HepG2 (cell line): ENCODE data around the gene CLPSL2. TPM values are rescaled to one million over a fixed set of nuclear protein-coding genes. Genes with fewer than 3 reads are reported as not detected.

ENCODE experiments used
- ATM ChIP-seq: fragments of 450-650 bp; IDR thresholded peaks from 2 replicates; pipeline ENCODE4 v1.7.1; 2017; ENCODE audit warnings: mild to moderate bottlenecking, borderline replicate concordance
- GMEB2 ChIP-seq: IDR thresholded peaks from 2 replicates; pipeline ENCODE4 v1.6.1; 2016; ENCODE audit warnings: missing biosample characterization, missing genetic modification reagents, low read depth
- HNRNPLL ChIP-seq: fragments of 200-400 bp; formaldehyde crosslinking; IDR thresholded peaks from 2 replicates; pipeline ENCODE4 v1.6.1; 2017; ENCODE audit warnings: mild to moderate bottlenecking, low read depth, low read length; ENCODE audit not compliant: poor library complexity, severe bottlenecking
- KLF11 ChIP-seq: IDR thresholded peaks from 2 replicates; pipeline ENCODE4 v1.6.1; 2016; ENCODE audit warnings: missing compliant biosample characterization
- MED13 ChIP-seq: sonication (generic); formaldehyde crosslinking; IDR thresholded peaks from 2 replicates; pipeline ENCODE4 v1.5.0; 2020; ENCODE audit warnings: missing genetic modification reagents
- MTF2 ChIP-seq: sonication (generic); formaldehyde crosslinking; IDR thresholded peaks from 2 replicates; pipeline ENCODE4 v1.5.0; 2020; ENCODE audit warnings: missing genetic modification reagents, borderline replicate concordance
- NFATC3 ChIP-seq: sonication (generic); formaldehyde crosslinking; IDR thresholded peaks from 2 replicates; pipeline ENCODE4 v1.5.1; 2020; ENCODE audit warnings: mild to moderate bottlenecking, missing genetic modification reagents
- NFKBIZ ChIP-seq: IDR thresholded peaks from 2 replicates; pipeline ENCODE4 v1.6.1; 2018; ENCODE audit warnings: missing genetic modification reagents, missing compliant biosample characterization
- PAWR ChIP-seq: sonication (generic); formaldehyde crosslinking; IDR thresholded peaks from 2 replicates; pipeline ENCODE4 v1.4.0; 2020; ENCODE audit warnings: missing genetic modification reagents, mild to moderate bottlenecking, borderline replicate concordance
- SIN3B ChIP-seq: fragments of 150-350 bp; IDR thresholded peaks from 2 replicates; pipeline ENCODE4 v1.6.1; 2014; ENCODE audit warnings: low read length
- TCF12 ChIP-seq, 2 experiments: fragments of 450-650 bp in 1 of 2; sonication (generic) in 1 of 2; formaldehyde crosslinking in 1 of 2; IDR thresholded peaks; 2 replicates each; pipeline versions ENCODE4 v1.6.1 to v1.8.0; 2017 to 2022; ENCODE audit warnings: antibody characterized with exemption in 1 of 2, mild to moderate bottlenecking in 1 of 2, missing genetic modification reagents in 1 of 2, moderate library complexity in 1 of 2
- TFE3 ChIP-seq: IDR thresholded peaks from 2 replicates; pipeline ENCODE4 v1.6.1; 2016
- ZBTB8A ChIP-seq: sonication (generic); formaldehyde crosslinking; IDR thresholded peaks from 2 replicates; pipeline ENCODE4 v1.4.0; 2020; ENCODE audit warnings: mild to moderate bottlenecking, low read depth, missing genetic modification reagents, borderline replicate concordance
- ZFP90 ChIP-seq: sonication (generic); formaldehyde crosslinking; IDR thresholded peaks from 2 replicates; pipeline ENCODE4 v1.8.0; 2022; ENCODE audit warnings: missing genetic modification reagents, mild to moderate bottlenecking, inconsistent platforms, borderline replicate concordance
- ZNF20 ChIP-seq: sonication (generic); formaldehyde crosslinking; IDR thresholded peaks from 2 replicates; pipeline ENCODE4 v1.4.0; 2020; ENCODE audit warnings: mild to moderate bottlenecking, moderate library complexity, missing genetic modification reagents
- ZNF3 ChIP-seq: IDR thresholded peaks from 2 replicates; pipeline ENCODE4 v1.7.0; 2017; ENCODE audit warnings: inconsistent platforms
- ZNF33A ChIP-seq: sonication (generic); formaldehyde crosslinking; IDR thresholded peaks from 2 replicates; pipeline ENCODE4 v1.5.1; 2020; ENCODE audit warnings: missing genetic modification reagents, mild to moderate bottlenecking, moderate library complexity, borderline replicate concordance
- ZNF501 ChIP-seq: sonication (generic); formaldehyde crosslinking; IDR thresholded peaks from 2 replicates; pipeline ENCODE4 v1.5.1; 2020; ENCODE audit warnings: mild to moderate bottlenecking, moderate library complexity, missing genetic modification reagents
- ZNF546 ChIP-seq: sonication (generic); formaldehyde crosslinking; conservative IDR thresholded peaks from 2 replicates; pipeline ENCODE4 v1.8.1; 2023; ENCODE audit warnings: mild to moderate bottlenecking, missing genetic modification reagents
- ZNF563 ChIP-seq: sonication (generic); formaldehyde crosslinking; IDR thresholded peaks from 2 replicates; pipeline ENCODE4 v1.8.0; 2022; ENCODE audit warnings: mild to moderate bottlenecking, moderate library complexity, missing genetic modification reagents
- ZNF580 ChIP-seq: IDR thresholded peaks from 2 replicates; pipeline ENCODE4 v1.6.1; 2016; ENCODE audit warnings: low read depth, borderline replicate concordance
- ZNF646 ChIP-seq: sonication (generic); formaldehyde crosslinking; IDR thresholded peaks from 2 replicates; pipeline ENCODE4 v1.9.0; 2021; ENCODE audit warnings: mild to moderate bottlenecking, missing genetic modification reagents
- ZNF780A ChIP-seq: sonication (generic); formaldehyde crosslinking; IDR thresholded peaks from 2 replicates; pipeline ENCODE4 v1.8.0; 2022; ENCODE audit warnings: mild to moderate bottlenecking, missing genetic modification reagents, moderate library complexity
- polyA plus RNA-seq, 8 experiments: library from polyadenylated mRNA; depleted of rRNA in 3 of 8; stranded (reverse) in 7 of 8; unstranded in 1 of 8; fragments of >200 nt; fragmentation: Illumina TruSeq in 4 of 8; extraction: Trizol in 4 of 8; gene quantifications; 2 replicates each; pipeline versions ENCODE4 v1.2.1 to v1.2.3, GENCODE V29; 2011 to 2016; ENCODE audit warnings: low read depth in 4 of 8, missing spikeins in 1 of 8, mixed read lengths in 1 of 8; ENCODE audit not compliant: insufficient read depth in 1 of 8
- total RNA-seq, 5 experiments: library from RNA; depleted of rRNA; stranded (reverse); fragments of >200 nt; fragmentation: Illumina TruSeq; extraction: Trizol; gene quantifications; 2 replicates each; pipeline ENCODE4 v1.2.3, GENCODE V29; 2016; ENCODE audit warnings: low read depth in 1 of 5

CLPSL2 gene
- total and polyA plus RNA-seq, 2 of the 13 experiments (the other 11 are each of a cell fraction or from before 2014, with no cell fraction given) = not detected

GRCh38 chr6:35742842-35743241, 33.6 kb upstream of the CLPSL2 start (continued):
- TF ChIP-seq ZNF780A (CRISPR knock-in tag) (no peak), NFATC3 (CRISPR knock-in tag) (no peak), TCF12 (IDR thresholded peaks at IDR 0.05) (no peak), TCF12 (CRISPR knock-in tag; IDR thresholded peaks at IDR 0.05) (no peak), HNRNPLL (no peak), ZNF33A (CRISPR knock-in tag) (no peak), ZNF20 (CRISPR knock-in tag) (no peak), TFE3 (CRISPR knock-in tag) (no peak), ZNF563 (no peak; the same call in 1 of the 2 replicates), ATM (no peak), ZFP90 (CRISPR knock-in tag) (no peak), KLF11 (CRISPR knock-in tag) (no peak), ZNF3 (CRISPR knock-in tag) (no peak), MED13 (CRISPR knock-in tag) (no peak), GMEB2 (CRISPR knock-in tag) (no peak), ZNF501 (CRISPR knock-in tag) (no peak), ZNF580 (CRISPR knock-in tag) (no peak; the same call in 1 of the 2 replicates), ZNF546 (no peak), ZBTB8A (CRISPR knock-in tag) (no peak), PAWR (CRISPR knock-in tag) (no peak), SIN3B (no peak), ZNF646 (CRISPR knock-in tag) (no peak), MTF2 (CRISPR knock-in tag) (no peak), NFKBIZ (no peak)
